Prostate gland (tissue), 2 donors: ENCODE results near the gene RRM1. TPM values are rescaled to one million over a fixed set of nuclear protein-coding genes. Genes with fewer than 3 reads are reported as not detected.
A peak's percentile ranks its signal among the peaks of the same experiment; 100 is the strongest.
"Not testable (repeated sequence)": the region's sequence is repeated elsewhere in the genome, so short reads cannot be mapped to it uniquely, and the experiment has no call there.

Source experiments
- DNase-seq: peaks from one replicate; pipeline ENCODE4 v3.0.0-alpha.2; 2019; ENCODE audit warnings: low spot score
- H3K27ac ChIP-seq, 2 donors: fragments of 200-600 bp; sonication (generic); 2 replicates each; pipeline ENCODE4 v1.5.1; 2017 to 2019
- H3K27me3 ChIP-seq: fragments of 200-600 bp; sonication (generic); replicated peaks from 2 replicates; pipeline ENCODE4 v1.5.1; 2019; ENCODE audit not compliant: insufficient read depth
- H3K36me3 ChIP-seq, 2 donors: fragments of 200-600 bp; sonication (generic); 1 replicate in 1 of 2; 2 replicates in 1 of 2; pipeline versions ENCODE4 v1.5.1 to v1.8.1; 2017 to 2019
- H3K4me1 ChIP-seq: fragments of 200-600 bp; sonication (generic); replicated peaks from 2 replicates; pipeline ENCODE4 v1.5.1; 2019
- H3K4me3 ChIP-seq, 2 donors: fragments of 200-600 bp; sonication (generic); 2 replicates each; pipeline ENCODE4 v1.5.1; 2017 to 2019
- H3K9me3 ChIP-seq: fragments of 200-600 bp; sonication (generic); 2 replicates; pipeline ENCODE4 v1.5.1; 2017
- CTCF ChIP-seq, 4 experiments: fragments of 200-600 bp in 2 of 4; fragments of 450-650 bp in 2 of 4; sonication (generic) in 2 of 4; IDR thresholded peaks; 1 replicate in 3 of 4; 2 replicates in 1 of 4; pipeline ENCODE4 v1.5.1; 2016 to 2019; ENCODE audit warnings: antibody characterized with exemption in 4 of 4, mild to moderate bottlenecking in 2 of 4, moderate library complexity in 2 of 4
- POLR2A ChIP-seq: fragments of 450-650 bp; IDR thresholded peaks from one replicate; pipeline ENCODE4 v1.6.1; 2016; ENCODE audit warnings: antibody characterized with exemption, mild to moderate bottlenecking
- POLR2AphosphoS5 ChIP-seq: sonication (generic); formaldehyde crosslinking; IDR thresholded peaks from one replicate; pipeline ENCODE4 v1.6.1; 2017; ENCODE audit warnings: antibody characterized with exemption
- WGBS: methylation state at CpG from one replicate; pipeline ENCODE4 v1.1.5; 2018; 5-methylcytosine and 5-hydroxymethylcytosine counted together
- intact Hi-C: fragments of 100-400 bp; cut with DNase I; formaldehyde crosslinking; loops from one replicate; pipeline ENCODE4 v1.14.2; 2022
- total RNA-seq, 2 donors: library from RNA; depleted of rRNA; stranded (reverse); fragments of >200 nt; gene quantifications; one replicate each; pipeline ENCODE4 v1.1.0, GENCODE V29; 2016

Gene RRM1
- 10 to 100 TPM; 32.6 to 61.8 TPM for total RNA-seq

- intact Hi-C loops = no loop called here
- under 1% methylated on average over 58 of the region's 74 CpGs for WGBS
- peak; percentile 94 for DNase-seq
- H3K4me1 ChIP-seq = no peaks in the 10 kb centered on the region
- TF ChIP-seq CTCF (IDR thresholded peaks at IDR 0.05) = no peak
- peak; percentile 78 for TF ChIP-seq POLR2A
- TF ChIP-seq POLR2AphosphoS5 = peak; percentile 96
- peak within 1 kb of the TSS; percentile 90 to 94 for H3K27ac ChIP-seq
- no peaks in the 10 kb centered on the region for H3K27me3 ChIP-seq
- H3K36me3 ChIP-seq = peaks cover 0 to 4% of the 10 kb centered on the region in 2 donors
- H3K9me3 ChIP-seq = no peaks in the 10 kb centered on the region
- H3K4me3 ChIP-seq = peak within 1 kb of the TSS; percentile 64 to 80
Observed at GRCh38 chr11:4094348-4095291, at the start of gene RRM1. TSS of gene RRM1 (plus strand) at chr11:4094799. CDS start at chr11:4095013, 214 bp downstream.

- DNase-seq = peak; percentile 65
- WGBS = 23% methylated on average over 4 of the region's 4 CpGs
- intact Hi-C loops = no loop called here
- no peaks in the 10 kb centered on the region for H3K36me3 ChIP-seq
- H3K4me3 ChIP-seq = no peak overlapping the region
- H3K27ac ChIP-seq = no peak overlapping the region
- no peaks in the 10 kb centered on the region for H3K4me1 ChIP-seq
- H3K9me3 ChIP-seq = no peaks in the 10 kb centered on the region
- no peaks in the 10 kb centered on the region for H3K27me3 ChIP-seq
- TF ChIP-seq POLR2A (no peak), POLR2AphosphoS5 (peak; percentile 60)
Observed at GRCh38 chr11:4044976-4045646, 49.5 kb upstream of the RRM1 start.

- H3K27ac ChIP-seq = no peak overlapping the region
- DNase-seq = no peak
Observed at GRCh38 chr11:4048340-4048739, 46.3 kb upstream of the RRM1 start.

GRCh38 chr11:4049006-4049405, 45.6 kb upstream of the RRM1 start:
- Histone ChIP-seq H3K4me3 (no peak overlapping the region), H3K27ac (no peak overlapping the region), H3K4me1 (no peaks in the 10 kb centered on the region), H3K27me3 (no peaks in the 10 kb centered on the region), H3K9me3 (no peaks in the 10 kb centered on the region), H3K36me3 (no peaks in the 10 kb centered on the region)
- WGBS = 92% methylated on average over 4 of the region's 4 CpGs
- DNase-seq = no peak
- intact Hi-C loops = no loop called here
- TF ChIP-seq CTCF (IDR thresholded peaks at IDR 0.05) (no peak), POLR2A (no peak)

More at GRCh38 chr11:4048340-4048739, 46.3 kb upstream of the RRM1 start:
- TF ChIP-seq CTCF (IDR thresholded peaks at IDR 0.05) = no peak
- no peak for TF ChIP-seq POLR2AphosphoS5
- TF ChIP-seq POLR2A = no peak
- Histone ChIP-seq H3K9me3 (no peaks in the 10 kb centered on the region), H3K4me1 (no peaks in the 10 kb centered on the region), H3K36me3 (no peaks in the 10 kb centered on the region), H3K4me3 (no peak overlapping the region), H3K27me3 (no peaks in the 10 kb centered on the region)
- intact Hi-C loops = no loop called here

- intact Hi-C loops = no loop called here
- no peaks in the 10 kb centered on the region for H3K4me1 ChIP-seq
- 95% methylated on average over 1 of the region's 1 CpG for WGBS
- H3K27me3 ChIP-seq = no peaks in the 10 kb centered on the region
- no peaks in the 10 kb centered on the region for H3K9me3 ChIP-seq
- DNase-seq = no peak
- H3K4me3 ChIP-seq = no peak overlapping the region
- H3K36me3 ChIP-seq = no peaks in the 10 kb centered on the region
- TF ChIP-seq POLR2A (no peak), POLR2AphosphoS5 (no peak), CTCF (IDR thresholded peaks at IDR 0.05) (no peak)
- no peak overlapping the region for H3K27ac ChIP-seq
Observed at GRCh38 chr11:4050138-4050537, 44.5 kb upstream of the RRM1 start.

GRCh38 chr11:4053200-4053599, 41.4 kb upstream of the RRM1 start:
- H3K4me1 ChIP-seq, intact Hi-C loops, H3K4me3 ChIP-seq, H3K27ac ChIP-seq, DNase-seq, H3K36me3 ChIP-seq, H3K27me3 ChIP-seq, H3K9me3 ChIP-seq: not testable (repeated sequence)
- WGBS = 92% methylated on average over 4 of the region's 4 CpGs
